Renal pelvis (tissue), 4 donors: ENCODE data around the gene OR6B2. TPM values are rescaled to one million over a fixed set of nuclear protein-coding genes. Genes with fewer than 3 reads are reported as not detected.

Experiments
- DNase-seq: peaks from one replicate; pipeline ENCODE4 v3.0.0-alpha.2; 2013
- polyA plus RNA-seq, 3 donors: library from polyadenylated mRNA; unstranded; fragments of 120-200 nt; gene quantifications; one replicate each; pipeline ENCODE4 v1.2.1, GENCODE V29; 2013; ENCODE audit not compliant: insufficient read length in 3 of 3

OR6B2 gene
- polyA plus RNA-seq, 3 donors = not detected

DNA sequence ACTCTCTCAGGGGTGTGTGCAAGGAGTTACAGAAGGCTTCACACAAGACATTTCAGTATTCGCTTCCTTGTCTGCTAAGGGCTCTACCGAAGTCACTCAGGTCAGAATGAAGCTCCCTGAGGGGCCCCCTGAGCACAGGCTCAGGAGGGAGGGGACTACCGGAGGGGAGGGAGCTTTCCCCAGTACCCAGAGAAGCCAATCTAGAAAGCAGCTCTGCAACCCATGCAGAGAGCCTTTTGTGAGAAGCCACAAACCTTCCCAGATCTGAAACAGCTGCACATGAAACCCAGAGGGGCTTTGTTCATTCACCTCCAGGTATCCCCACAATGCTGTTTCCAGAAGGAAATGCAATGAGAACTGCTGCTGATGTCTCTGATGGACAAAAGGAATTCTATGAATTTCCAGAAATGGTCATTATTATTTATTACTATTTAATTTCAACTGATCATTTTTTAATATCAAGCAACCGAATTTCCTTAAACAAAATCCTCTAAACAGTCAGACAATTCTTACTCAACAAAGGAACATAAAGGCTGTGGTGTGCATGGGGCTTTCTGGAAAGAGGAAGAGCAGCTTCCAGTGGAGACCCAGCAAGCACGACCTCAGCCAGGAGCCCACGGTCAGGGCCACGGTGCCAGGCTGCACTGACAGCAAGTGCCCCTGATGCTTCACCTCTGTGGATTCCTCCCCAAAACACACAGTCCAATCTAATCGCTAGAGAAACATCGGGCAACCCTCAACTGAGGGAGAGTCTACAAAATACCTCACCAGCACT is 47.0 kb downstream of the OR6B2 start:
- DNase-seq = no peak

Other genes starting within 250 kb of the OR6B2 start
- gene NDUFA10, start 5.1 kb downstream of the OR6B2 start, polyA plus RNA-seq = 100 to 1,000 TPM; 127 to 150 (median 139) TPM
- not detected for gene OR6B3, start 23.1 kb upstream of the OR6B2 start, polyA plus RNA-seq
- 10 to 100 TPM; 77.0 to 96.9 (median 94.3) TPM for gene COPS9, start 105.9 kb upstream of the OR6B2 start, polyA plus RNA-seq
- under 1 TPM in 1 of 3 donors, not detected in 2; 0.26 TPM for gene OTOS, start 110.2 kb upstream of the OR6B2 start, polyA plus RNA-seq